ENCODE measurements around the gene PBXIP1. TPM values are rescaled to one million over a fixed set of nuclear protein-coding genes. Genes with fewer than 3 reads are reported as not detected.

Gene PBXIP1
- total and polyA plus RNA-seq, 11 donors: 36.9 to 70.4 (median 51.5) TPM

DNA sequence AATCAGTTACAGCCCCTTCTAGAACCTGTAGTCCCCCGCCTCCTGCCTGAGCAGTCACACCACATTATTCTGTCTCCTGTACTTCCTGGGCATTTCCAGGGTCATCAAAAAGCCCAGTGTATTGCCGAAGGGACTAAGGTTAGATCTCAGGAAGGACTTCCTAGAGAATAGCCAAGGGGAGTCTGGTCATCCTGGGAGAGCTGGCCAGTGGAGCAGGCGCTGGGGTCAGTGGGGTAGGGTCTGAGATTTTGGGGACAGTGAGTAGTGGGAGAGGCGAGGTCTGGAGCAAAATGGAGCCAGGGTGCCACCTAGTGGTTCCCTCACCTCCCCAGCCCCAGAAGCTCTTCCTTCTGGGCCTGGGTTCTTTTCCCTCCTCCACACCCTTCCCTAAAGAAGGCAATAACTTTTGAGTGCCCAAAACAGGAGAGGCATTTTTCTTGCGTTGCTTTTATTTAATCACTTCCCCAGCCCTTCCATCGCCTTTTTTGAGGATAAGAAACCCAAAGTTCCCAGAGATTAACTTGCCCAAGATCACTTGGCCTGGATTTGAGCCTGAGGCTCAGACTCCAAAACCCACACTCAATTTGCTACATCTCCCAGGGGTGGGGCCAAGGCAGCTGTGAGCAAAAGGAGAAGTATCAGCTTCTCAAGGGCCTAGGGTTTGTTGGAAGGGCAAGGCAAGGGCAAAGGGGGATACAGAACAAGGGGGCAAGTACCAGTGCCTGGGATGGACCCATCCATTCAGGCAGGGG, 12.1 kb downstream of the PBXIP1 start:
- peaks cover 0 to 37% (median 14%) of the 10 kb centered on the region in 9 donors for H3K36me3 ChIP-seq
- TF ChIP-seq POLR2A (IDR thresholded peaks at IDR 0.05): no peak
- TF ChIP-seq CTCF (IDR thresholded peaks at IDR 0.05): peak; percentile 59 to 83 (median 71)
- DNase-seq (peak in 1 of 5 donors; percentile 48), ATAC-seq (peak in 3 of 4 donors; percentile 21 to 63 (median 55))
- H3K4me1 ChIP-seq: peaks cover 0 to 48% (median 8%) of the 10 kb centered on the region in 12 donors
- no peaks in the 10 kb centered on the region for H3K27me3 ChIP-seq
- WGBS, 4 donors: 49 to 51% (median 49%) methylated on average over 6 of the region's 6 CpGs
- no peaks in the 10 kb centered on the region for H3K9me3 ChIP-seq
- H3K27ac ChIP-seq: peak overlapping the region in 10 of 12 donors; percentile 23 to 77 (median 36)
- H3K4me3 ChIP-seq: no peak overlapping the region
- intact Hi-C loops (cut with DNase I): no loop called here

DNA sequence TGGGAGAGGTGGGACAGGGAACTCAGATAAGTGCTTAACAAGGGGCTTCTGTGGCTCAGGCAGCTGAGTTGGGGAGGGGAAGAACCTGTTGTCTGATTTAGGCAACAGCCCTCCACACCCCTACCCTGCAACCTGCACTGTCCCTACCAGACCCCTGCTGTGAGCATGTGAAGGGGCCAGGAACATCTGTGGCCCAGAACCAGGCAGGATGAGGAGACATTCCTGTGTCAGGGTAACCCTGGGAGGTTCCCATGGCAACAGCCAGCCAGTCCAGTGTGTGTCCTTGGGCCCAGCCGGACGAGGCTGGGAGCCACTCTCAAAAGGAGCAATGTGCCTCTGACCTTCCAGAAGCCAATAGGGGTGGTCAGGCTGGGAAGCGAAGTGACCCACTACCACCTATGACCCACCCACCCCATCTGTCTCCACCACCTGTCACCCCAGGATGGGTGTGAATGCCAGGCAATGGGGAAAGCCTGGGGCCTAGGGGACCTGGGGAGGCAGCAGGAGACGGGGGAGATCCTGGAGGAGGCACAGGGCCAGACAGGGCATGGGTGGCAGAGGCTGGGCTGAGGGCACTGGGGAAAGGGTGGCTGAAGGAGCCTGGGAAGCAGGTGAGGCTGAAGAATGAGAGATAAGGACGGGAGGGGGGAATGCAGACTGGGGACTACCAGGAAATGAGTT, 14.4 kb downstream of the PBXIP1 start:
- DNase-seq (peak in 2 of 5 donors; percentile 42 to 43), ATAC-seq (no peak)
- Histone ChIP-seq H3K9me3 (no peaks in the 10 kb centered on the region), H3K36me3 (peaks cover 0 to 18% (median 6%) of the 10 kb centered on the region in 9 donors), H3K4me1 (peaks cover 0 to 58% (median 16%) of the 10 kb centered on the region in 12 donors), H3K4me3 (no peak overlapping the region), H3K27me3 (no peaks in the 10 kb centered on the region), H3K27ac (peak overlapping the region in 3 of 12 donors; percentile 11 to 77 (median 34))
- intact Hi-C loops (cut with DNase I): loop anchor here in 1 of 10 donors (2.0 kb wide), 1 partner anchor 31 kb away; no protein-coding TSS in a partner anchor
- 65 to 90% (median 80%) methylated on average over 2 to 5 of the region's 5 CpGs for WGBS, 4 donors
- no peak for TF ChIP-seq CTCF (IDR thresholded peaks at IDR 0.05)
- no peak for TF ChIP-seq POLR2A (IDR thresholded peaks at IDR 0.05)

GRCh38 chr1:154940651-154941194, 15.2 kb downstream of the PBXIP1 start:
- DNase-seq: peak in 2 of 5 donors; percentile 8 to 30
- no peak for TF ChIP-seq POLR2A (IDR thresholded peaks at IDR 0.05)
- no peak for TF ChIP-seq CTCF (IDR thresholded peaks at IDR 0.05)
- H3K9me3 ChIP-seq: no peaks in the 10 kb centered on the region
- peak overlapping the region in 2 of 12 donors; percentile 6 to 77 for H3K27ac ChIP-seq
- H3K4me3 ChIP-seq: no peak overlapping the region
- no peaks in the 10 kb centered on the region for H3K27me3 ChIP-seq
- intact Hi-C loops (cut with DNase I): loop anchor here in 1 of 10 donors (2.0 kb wide), 1 partner anchor 30 kb away; no protein-coding TSS in a partner anchor
- WGBS, 4 donors: 74 to 86% (median 81%) methylated on average over 8 of the region's 8 CpGs
- peaks cover 0 to 11% (median 6%) of the 10 kb centered on the region in 9 donors for H3K36me3 ChIP-seq
- peaks cover 0 to 63% (median 21%) of the 10 kb centered on the region in 12 donors for H3K4me1 ChIP-seq
- ATAC-seq: no peak

Data from heart left ventricle (tissue), 16 donors.